Measurements from ENCODE around the gene DDIT4. TPM values are rescaled to one million over a fixed set of nuclear protein-coding genes. Genes with fewer than 3 reads are reported as not detected.

Gene DDIT4
- total and polyA plus RNA-seq, 2 of the 8 experiments (the other 6 are each of a cell fraction or from before 2014, with no cell fraction given) = 47.4 to 108 TPM

DNA sequence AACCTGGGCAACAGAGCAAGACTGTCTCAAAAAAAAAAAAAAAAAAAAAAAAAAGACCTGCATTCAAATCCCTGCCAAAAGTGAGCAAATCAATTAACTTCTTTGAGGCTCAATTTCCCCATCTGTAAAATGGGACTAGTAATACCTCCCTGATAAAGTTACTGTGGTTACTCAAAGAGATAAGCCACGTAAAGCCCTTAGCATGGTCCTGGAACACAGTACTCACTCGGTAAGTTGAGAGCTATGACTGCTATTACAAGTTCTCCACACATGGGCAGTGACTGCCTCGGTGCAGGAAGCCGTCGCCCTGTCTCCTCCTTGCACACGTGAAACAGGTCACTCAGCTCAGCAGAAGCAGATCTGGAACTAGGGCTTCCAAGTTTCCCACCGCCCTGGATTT is 37.9 kb downstream of the DDIT4 start:
- WGBS, 2 experiments (ENCODE audit: extremely low coverage in 1 of 2, insufficient coverage in 1 of 2, insufficient read length in 1 of 2, insufficient replicate concordance in 2 of 2, low coverage in 1 of 2, low lambda C conversion rate in 2 of 2, missing lambda C conversion rate in 1 of 2) = 93% methylated on average over 7 of the region's 7 CpGs; no CpG with 5 or more reads in 1 of the 2 experiments
- CTCF ChIA-PET (ENCODE audit: partially characterized antibody) = interaction anchor here (0.7 to 1.8 kb wide), 3 partner anchors 10 to 37 kb away, joined by 3 to 7 read pairs (median 3); no protein-coding TSS in a partner anchor

More for the DNA sequence above, 37.9 kb downstream of the DDIT4 start:
- Histone ChIP-seq H4K5ac (ENCODE audit: insufficient read length, low read depth, low read length) (no peak overlapping the region), H3K4me2 (ENCODE audit: insufficient read depth in 1 of 2, low read depth in 2 of 2, low read length in 2 of 2) (no peak overlapping the region), H3K23me2 (ENCODE audit: low read depth, low read length) (no peaks in the 10 kb centered on the region), H2BK120ac (replicated peaks; ENCODE audit: low read depth, low read length) (no peak overlapping the region), H2AK5ac (ENCODE audit: low read depth, low read length) (peak overlapping the region; percentile 9; the same call in 1 of the 2 replicates), H4K91ac (replicated peaks; ENCODE audit: insufficient read length, low read length) (no peak overlapping the region), H4K8ac (ENCODE audit: extremely low read depth, insufficient read depth, low read length) (no peak overlapping the region), H2BK12ac (ENCODE audit: low read depth, low read length) (no peak overlapping the region; the same call in 1 of the 2 replicates), H3K14ac (ENCODE audit: insufficient read length) (no peak overlapping the region), H2BK15ac (ENCODE audit: low read length) (no peak overlapping the region), H3K27me3 (replicated peaks in 1 of 4; ENCODE audit: control insufficient read depth in 3 of 4, extremely low read depth in 1 of 4, insufficient read depth in 3 of 4, low read length in 3 of 4) (peaks cover 0 to 3% (median 0%) of the 10 kb centered on the region in 4 experiments; a peak in 1 of 7 replicates), H3K36me3 (ENCODE audit: control insufficient read depth in 2 of 4, insufficient read depth in 4 of 4, low read length in 3 of 4) (no peaks in the 10 kb centered on the region), H2BK20ac (ENCODE audit: low read length) (no peak overlapping the region), H3K79me1 (ENCODE audit: low read depth, low read length) (no peaks in the 10 kb centered on the region), H4K20me1 (replicated peaks in 1 of 2; ENCODE audit: control insufficient read depth in 1 of 2, insufficient read depth in 2 of 2, low read length in 2 of 2) (no peaks in the 10 kb centered on the region), H3K9ac (replicated peaks in 1 of 4; ENCODE audit: extremely low read depth in 1 of 4, low read depth in 3 of 4, low read length in 3 of 4) (no peak overlapping the region), H3K9me3 (ENCODE audit: insufficient read depth in 2 of 2, low read depth in 1 of 2, low read length in 1 of 2) (no peaks in the 10 kb centered on the region), H3K56ac (replicated peaks; ENCODE audit: insufficient read length, low read depth, low read length) (no peak overlapping the region), H2AFZ (ENCODE audit: low read length) (no peak overlapping the region), H2BK5ac (ENCODE audit: low read depth, low read length) (no peak overlapping the region), H3K79me2 (ENCODE audit: control insufficient read depth in 1 of 2, insufficient read depth in 2 of 2, low read length in 2 of 2) (no peaks in the 10 kb centered on the region), H3K4me1 (replicated peaks in 1 of 4; ENCODE audit: control insufficient read depth in 3 of 4, insufficient read depth in 4 of 4, low read length in 3 of 4) (peaks cover 4 to 24% (median 16%) of the 10 kb centered on the region in 4 experiments), H3K27ac (ENCODE audit: low read depth, low read length) (no peak overlapping the region), H3K4ac (replicated peaks; ENCODE audit: insufficient read length, low read depth, low read length) (no peak overlapping the region), H3K4me3 (ENCODE audit: extremely low read depth in 1 of 4, insufficient read depth in 2 of 4, low read depth in 3 of 4, low read length in 4 of 4) (no peak overlapping the region), H3K18ac (ENCODE audit: extremely low read depth, low read length) (no peak overlapping the region), H3K23ac (ENCODE audit: insufficient read length) (no peak overlapping the region)
- no peak for FAIRE-seq
- TF ChIP-seq CHD2 (IDR thresholded peaks at IDR 0.05; ENCODE audit: low read length) (no peak), SP1 (IDR thresholded peaks at IDR 0.05; ENCODE audit: low read depth, low read length) (no peak), ZNF274 (IDR thresholded peaks at IDR 0.05; ENCODE audit: borderline replicate concordance, extremely low read depth, low read length) (no peak), SP4 (IDR thresholded peaks at IDR 0.05; ENCODE audit: low read length) (no peak), RNF2 (IDR thresholded peaks at IDR 0.05; ENCODE audit: borderline replicate concordance, low read depth, low read length, missing control alignments, poor library complexity, severe bottlenecking) (no peak), MAX (IDR thresholded peaks at IDR 0.05) (no peak), RAD21 (IDR thresholded peaks at IDR 0.05 in 1 of 2, conservative IDR thresholded peaks at IDR 0.05 in 1 of 2; ENCODE audit: low read depth in 2 of 2, low read length in 2 of 2) (no peak), BRCA1 (IDR thresholded peaks at IDR 0.05; ENCODE audit: low read depth, low read length) (no peak), SUZ12 (IDR thresholded peaks at IDR 0.05; ENCODE audit: low read length) (no peak), PHF8 (conservative IDR thresholded peaks at IDR 0.05; ENCODE audit: low read depth, low read length) (no peak), TCF12 (IDR thresholded peaks at IDR 0.05; ENCODE audit: low read depth, low read length) (no peak)
- no peak for DNase-seq (ENCODE audit: low read depth in 1 of 2, low spot score in 2 of 2)
- POLR2A ChIA-PET (ENCODE audit: partially characterized antibody) = interaction anchor here (1.4 to 39.2 kb wide), 4 partner anchors 8 to 35 kb away, joined by 3 to 895 read pairs (median 10); partner anchors contain the start of gene DDIT4

Data from H1 (cell line).